Measurements from ENCODE around the gene PIK3AP1.

DNA sequence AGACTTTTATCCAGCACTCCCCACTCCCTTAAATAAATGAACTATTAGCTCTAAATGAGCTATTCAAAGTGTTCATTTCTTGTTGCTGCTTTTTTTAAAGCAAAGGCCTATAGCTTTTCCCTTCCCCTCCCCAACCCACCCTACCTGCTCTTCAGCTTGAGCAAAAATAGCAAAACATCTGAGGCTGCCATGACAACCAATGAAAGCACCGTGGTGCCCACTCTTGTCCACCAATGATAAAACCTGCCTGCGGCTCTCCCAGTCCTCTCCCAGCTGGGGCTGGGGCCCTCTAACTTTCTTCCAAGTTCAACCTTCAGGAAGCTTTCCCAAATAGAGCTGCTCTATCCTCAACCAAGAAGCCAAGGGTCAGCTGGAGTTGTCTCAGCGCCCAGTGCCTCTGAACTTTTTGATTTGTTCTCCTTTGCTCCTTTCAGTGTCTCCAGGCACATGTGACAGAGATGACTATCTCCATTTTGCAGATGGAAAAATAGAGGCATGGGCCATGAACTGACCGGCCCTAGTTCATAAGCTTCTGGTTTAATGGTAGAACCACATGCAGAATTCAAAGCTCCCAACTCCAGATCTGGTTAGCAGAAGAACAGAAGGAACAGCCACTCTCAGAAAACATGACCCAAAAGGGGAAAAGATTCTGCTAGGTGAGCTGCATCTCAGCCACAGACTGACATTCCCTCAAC lies 47.7 kb downstream of the PIK3AP1 start:
- TF ChIP-seq JUND (IDR thresholded peaks at IDR 0.05; ENCODE audit: low read length) = no peak
- TF ChIP-seq, protein P1, sequence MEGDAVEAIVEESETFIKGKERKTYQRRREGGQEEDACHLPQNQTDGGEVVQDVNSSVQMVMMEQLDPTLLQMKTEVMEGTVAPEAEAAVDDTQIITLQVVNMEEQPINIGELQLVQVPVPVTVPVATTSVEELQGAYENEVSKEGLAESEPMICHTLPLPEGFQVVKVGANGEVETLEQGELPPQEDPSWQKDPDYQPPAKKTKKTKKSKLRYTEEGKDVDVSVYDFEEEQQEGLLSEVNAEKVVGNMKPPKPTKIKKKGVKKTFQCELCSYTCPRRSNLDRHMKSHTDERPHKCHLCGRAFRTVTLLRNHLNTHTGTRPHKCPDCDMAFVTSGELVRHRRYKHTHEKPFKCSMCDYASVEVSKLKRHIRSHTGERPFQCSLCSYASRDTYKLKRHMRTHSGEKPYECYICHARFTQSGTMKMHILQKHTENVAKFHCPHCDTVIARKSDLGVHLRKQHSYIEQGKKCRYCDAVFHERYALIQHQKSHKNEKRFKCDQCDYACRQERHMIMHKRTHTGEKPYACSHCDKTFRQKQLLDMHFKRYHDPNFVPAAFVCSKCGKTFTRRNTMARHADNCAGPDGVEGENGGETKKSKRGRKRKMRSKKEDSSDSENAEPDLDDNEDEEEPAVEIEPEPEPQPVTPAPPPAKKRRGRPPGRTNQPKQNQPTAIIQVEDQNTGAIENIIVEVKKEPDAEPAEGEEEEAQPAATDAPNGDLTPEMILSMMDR (IDR thresholded peaks at IDR 0.05; ENCODE audit: control extremely low read depth in 1 of 3, insufficient read depth in 1 of 3, low read depth in 1 of 3, low read length in 3 of 3) = no peak

All from H1 (cell line).